Mucosa of descending colon (tissue), 3 donors: ENCODE data around the gene NDE1. TPM values are rescaled to one million over a fixed set of nuclear protein-coding genes. Genes with fewer than 3 reads are reported as not detected.

ENCODE experiments used
- ATAC-seq: fragments of 200-7000 bp; cut with Tn5 transposase; one replicate; pipeline ENCODE4 v1.9.1; 2020; ENCODE audit warnings: mild to moderate bottlenecking, moderate library complexity
- DNase-seq, 3 donors: peaks; one replicate each; pipeline ENCODE4 v3.0.0-alpha.2; 2020
- H3K36me3 ChIP-seq: fragments of 200-600 bp; one replicate; pipeline ENCODE4 v1.8.0; 2021; ENCODE audit warnings: low read depth, mild to moderate bottlenecking
- H3K4me1 ChIP-seq: fragments of 200-600 bp; one replicate; pipeline ENCODE4 v1.8.0; 2021; ENCODE audit warnings: low read depth, mild to moderate bottlenecking
- H3K4me3 ChIP-seq: fragments of 200-600 bp; one replicate; pipeline ENCODE4 v1.8.0; 2021; ENCODE audit warnings: mild to moderate bottlenecking
- H3K9me3 ChIP-seq: fragments of 200-600 bp; one replicate; pipeline ENCODE4 v1.8.0; 2021; ENCODE audit warnings: mild to moderate bottlenecking
- CTCF ChIP-seq: fragments of 200-600 bp; IDR thresholded peaks from one replicate; pipeline ENCODE4 v1.8.0; 2022; ENCODE audit warnings: antibody characterized with exemption, mild to moderate bottlenecking
- intact Hi-C, 2 donors: fragments of 100-400 bp; cut with DNase I in 1 of 2; cut with micrococcal nuclease in 1 of 2; formaldehyde crosslinking; loops; one replicate each; pipeline versions ENCODE4 v1.11.0 to v1.11.1; 2022; cut with DNase I, micrococcal nuclease
- total RNA-seq, 3 donors: library from RNA; stranded (reverse); fragmentation: NEBNext Ultra II Directional in 2 of 3; extraction: Animal tissue kit (Norgen Biotek cat#: 25700) in 2 of 3; gene quantifications; one replicate each; pipeline versions ENCODE4 v1.2.1 to v1.2.4, GENCODE V29; 2021 to 2023
- donor health status: DM: no; HTN: no; CAD: no; lungs with moderate emphysema.
- donor health status: DM: no; HTN: no; CAD: no.
- donor health status: DM: no; HTN: yes; CAD: no.

NDE1 gene
- total RNA-seq, 3 donors from 2014 or later: 27.2 to 46.6 (median 33.9) TPM

- intact Hi-C loops: no loop called here
- Histone ChIP-seq H3K9me3 (no peaks in the 10 kb centered on the region), H3K4me1 (no peaks in the 10 kb centered on the region), H3K4me3 (no peak overlapping the region), H3K36me3 (no peaks in the 10 kb centered on the region)
- peak; percentile 61 for TF ChIP-seq CTCF
- peak in 2 of 3 donors; percentile 74 to 92 for DNase-seq
- peak; percentile 86 for ATAC-seq
These were observed 54.5 kb downstream of the NDE1 start for GRCh38 chr16:15704545-15704987.

- ATAC-seq (no peak), DNase-seq (no peak)
- Histone ChIP-seq H3K4me3 (no peak overlapping the region), H3K4me1 (no peaks in the 10 kb centered on the region), H3K9me3 (no peaks in the 10 kb centered on the region), H3K36me3 (no peaks in the 10 kb centered on the region)
- TF ChIP-seq CTCF: no peak
- intact Hi-C loops: no loop called here
These were observed 55.1 kb downstream of the NDE1 start for GRCh38 chr16:15705064-15705565.

- H3K4me1 ChIP-seq: no peaks in the 10 kb centered on the region
- DNase-seq (no peak), ATAC-seq (no peak)
- no peak for TF ChIP-seq CTCF
- intact Hi-C loops: no loop called here
- no peak overlapping the region for H3K4me3 ChIP-seq
- no peaks in the 10 kb centered on the region for H3K9me3 ChIP-seq
- H3K36me3 ChIP-seq: no peaks in the 10 kb centered on the region
These were observed 57.3 kb downstream of the NDE1 start for GRCh38 chr16:15707332-15707731.

GRCh38 chr16:15708096-15708495, 58.1 kb downstream of the NDE1 start:
- no peak overlapping the region for H3K4me3 ChIP-seq
- TF ChIP-seq CTCF: no peak
- intact Hi-C loops: no loop called here
- no peak for ATAC-seq
- H3K36me3 ChIP-seq: no peaks in the 10 kb centered on the region
- no peaks in the 10 kb centered on the region for H3K4me1 ChIP-seq
- H3K9me3 ChIP-seq: no peaks in the 10 kb centered on the region
- no peak for DNase-seq

GRCh38 chr16:15708997-15709396, 59.0 kb downstream of the NDE1 start:
- Histone ChIP-seq H3K9me3 (no peaks in the 10 kb centered on the region), H3K36me3 (no peaks in the 10 kb centered on the region), H3K4me1 (no peaks in the 10 kb centered on the region), H3K4me3 (no peak overlapping the region)
- TF ChIP-seq CTCF: no peak
- ATAC-seq: no peak
- DNase-seq: no peak
- intact Hi-C loops: no loop called here
